IMR-90 (cell line): ENCODE data around the gene RNF145. TPM values are rescaled to one million over a fixed set of nuclear protein-coding genes. Genes with fewer than 3 reads are reported as not detected.

Source experiments
- ATAC-seq: fragments of 200-7000 bp; cut with Tn5 transposase; 2 replicates; pipeline ENCODE4 v1.9.1; 2020; ENCODE audit warnings: low read depth, mild to moderate bottlenecking, moderate library complexity
- BruUV-seq: library from RNA; stranded (reverse); fragments of 400-500 nt; replicated peaks from 2 replicates; lab custom pipeline; 2021; lab: Mats Ljungman, UMichigan
- CTCF ChIA-PET: fragments of 300-600 bp; formaldehyde crosslinking; extraction: SDS; loops from one replicate; lab custom pipeline; 2021; ENCODE audit warnings: antibody characterized with exemption; lab: Yijun Ruan, JAX
- POLR2A ChIA-PET: fragments of 300-600 bp; sonication (Branson Sonifier 250); formaldehyde crosslinking; loops from one replicate; lab custom pipeline; 2022; ENCODE audit warnings: antibody characterized with exemption; ENCODE audit not compliant: unreplicated experiment; lab: Charles Lee
- DNase-seq: peaks from one replicate; pipeline ENCODE4 v3.0.0; 2013
- H2AFZ ChIP-seq: replicated peaks from 2 replicates; pipeline ENCODE3; 2013; ENCODE audit warnings: low read length, mild to moderate bottlenecking; ENCODE audit not compliant: poor library complexity
- H2AK5ac ChIP-seq: 2 replicates; pipeline ENCODE4 v1.6.1; 2013; ENCODE audit warnings: low read depth, low read length, inconsistent platforms
- H2AK9ac ChIP-seq: replicated peaks from 2 replicates; pipeline ENCODE3; 2013; ENCODE audit warnings: mild to moderate bottlenecking, low read depth, low read length, moderate library complexity; ENCODE audit not compliant: poor library complexity
- H2BK120ac ChIP-seq: 2 replicates; pipeline ENCODE4 v1.6.1; 2013; ENCODE audit warnings: low read depth, low read length, inconsistent platforms
- H2BK15ac ChIP-seq: 3 replicates; pipeline ENCODE4 v1.6.1; 2013; ENCODE audit warnings: low read depth, low read length, inconsistent platforms
- H2BK20ac ChIP-seq: 2 replicates; pipeline ENCODE4 v1.6.1; 2013; ENCODE audit warnings: low read depth, mild to moderate bottlenecking, inconsistent platforms, low read length, moderate library complexity
- H2BK5ac ChIP-seq: 2 replicates; pipeline ENCODE4 v1.6.1; 2013; ENCODE audit warnings: mild to moderate bottlenecking, low read depth, low read length, inconsistent platforms; ENCODE audit not compliant: poor library complexity, severe bottlenecking
- H3K14ac ChIP-seq: replicated peaks from 2 replicates; pipeline ENCODE4 v1.6.1; 2013; ENCODE audit warnings: low read depth, low read length, inconsistent platforms
- H3K18ac ChIP-seq: 2 replicates; pipeline ENCODE4 v1.6.1; 2013; ENCODE audit warnings: low read depth, low read length, control low read depth
- H3K23ac ChIP-seq: 2 replicates; pipeline ENCODE4 v1.6.1; 2013; ENCODE audit warnings: low read depth, low read length, inconsistent platforms
- H3K27ac ChIP-seq: 2 replicates; pipeline ENCODE4 v1.5.1; 2013; ENCODE audit warnings: mild to moderate bottlenecking, control low read depth, low read length; ENCODE audit not compliant: insufficient read depth
- H3K27me3 ChIP-seq: 2 replicates; pipeline ENCODE4 v1.6.1; 2013; ENCODE audit warnings: low read length; ENCODE audit not compliant: control insufficient read depth, insufficient read depth
- H3K36me3 ChIP-seq: 2 replicates; pipeline ENCODE4 v1.6.1; 2013; ENCODE audit warnings: low read length, mixed read lengths; ENCODE audit not compliant: control insufficient read depth, insufficient read depth
- H3K4ac ChIP-seq: 2 replicates; pipeline ENCODE4 v1.6.1; 2013; ENCODE audit warnings: low read depth, low read length, inconsistent platforms
- H3K4me1 ChIP-seq: 2 replicates; pipeline ENCODE4 v1.6.1; 2013; ENCODE audit warnings: low read length, mixed read lengths; ENCODE audit not compliant: control insufficient read depth, insufficient read depth
- H3K4me2 ChIP-seq: 2 replicates; pipeline ENCODE4 v1.6.1; 2013; ENCODE audit warnings: low read depth, mild to moderate bottlenecking, control low read depth, low read length, moderate library complexity
- H3K4me3 ChIP-seq: 2 replicates; pipeline ENCODE4 v1.5.1; 2013; ENCODE audit warnings: low read depth, mild to moderate bottlenecking, control low read depth, low read length, moderate library complexity; ENCODE audit not compliant: insufficient read depth
- H3K56ac ChIP-seq: 2 replicates; pipeline ENCODE4 v1.6.1; 2013; ENCODE audit warnings: low read length, inconsistent platforms; ENCODE audit not compliant: insufficient read depth; ENCODE audit errors: extremely low read depth
- H3K79me1 ChIP-seq, 2 experiments: 2 replicates each; pipeline ENCODE4 v1.6.1; 2013; ENCODE audit warnings: low read length in 2 of 2, inconsistent platforms in 1 of 2, low read depth in 1 of 2
- H3K9ac ChIP-seq: 2 replicates; pipeline ENCODE4 v1.6.1; 2013; ENCODE audit warnings: low read depth, low read length, control low read depth
- H3K9me1 ChIP-seq: 2 replicates; pipeline ENCODE4 v1.6.1; 2013; ENCODE audit warnings: low read length, inconsistent platforms; ENCODE audit not compliant: insufficient read depth
- H3K9me3 ChIP-seq: 2 replicates; pipeline ENCODE4 v1.6.1; 2013; ENCODE audit warnings: low read length; ENCODE audit not compliant: control insufficient read depth, insufficient read depth
- H4K20me1 ChIP-seq: 2 replicates; pipeline ENCODE4 v1.6.1; 2013; ENCODE audit warnings: low read length, inconsistent platforms; ENCODE audit not compliant: insufficient read depth
- H4K5ac ChIP-seq: 2 replicates; pipeline ENCODE4 v1.6.1; 2013; ENCODE audit warnings: mild to moderate bottlenecking, low read depth, low read length, control low read depth
- H4K8ac ChIP-seq, 2 experiments: 2 replicates each; pipeline ENCODE4 v1.6.1; 2013; ENCODE audit warnings: low read depth in 2 of 2, low read length in 2 of 2, control low read depth in 1 of 2, inconsistent platforms in 1 of 2
- H4K91ac ChIP-seq: 2 replicates; pipeline ENCODE4 v1.6.1; 2013; ENCODE audit warnings: low read depth, low read length, inconsistent platforms; ENCODE audit not compliant: insufficient read depth
- BHLHE40 ChIP-seq: fragments of 150-350 bp; IDR thresholded peaks from 2 replicates; pipeline ENCODE4 v1.6.1; 2016; ENCODE audit warnings: mild to moderate bottlenecking, low read depth, low read length
- CEBPB ChIP-seq: IDR thresholded peaks from 2 replicates; pipeline ENCODE4 v1.6.1; 2012; ENCODE audit warnings: low read depth, low read length, improper control_type of control experiment
- CHD1 ChIP-seq: IDR thresholded peaks from 2 replicates; pipeline ENCODE4 v1.6.1; 2012; ENCODE audit warnings: low read depth, low read length, improper control_type of control experiment
- FOS ChIP-seq: fragments of 150-350 bp; IDR thresholded peaks from 2 replicates; pipeline ENCODE4 v1.6.1; 2016; ENCODE audit warnings: low read depth, low read length
- MAFK ChIP-seq: IDR thresholded peaks from 2 replicates; pipeline ENCODE4 v1.6.1; 2012; ENCODE audit warnings: low read depth, low read length, improper control_type of control experiment
- MAZ ChIP-seq: IDR thresholded peaks from 2 replicates; pipeline ENCODE4 v1.6.1; 2012; ENCODE audit warnings: low read depth, mild to moderate bottlenecking, low read length, improper control_type of control experiment, moderate library complexity, borderline replicate concordance
- MXI1 ChIP-seq: IDR thresholded peaks from 2 replicates; pipeline ENCODE4 v1.6.1; 2012; ENCODE audit warnings: low read depth, mild to moderate bottlenecking, low read length, moderate library complexity, borderline replicate concordance
- NFE2L2 ChIP-seq: fragments of 150-350 bp; IDR thresholded peaks from 2 replicates; pipeline ENCODE4 v1.6.1; 2016; ENCODE audit warnings: low read depth, mild to moderate bottlenecking, low read length
- POLR2A ChIP-seq: IDR thresholded peaks from 2 replicates; pipeline ENCODE4 v1.6.1; 2012; ENCODE audit warnings: mild to moderate bottlenecking, low read depth, low read length
- RAD21 ChIP-seq: IDR thresholded peaks from 2 replicates; pipeline ENCODE4 v1.6.1; 2012; ENCODE audit warnings: low read length, improper control_type of control experiment
- RCOR1 ChIP-seq: IDR thresholded peaks from 2 replicates; pipeline ENCODE4 v1.6.1; 2012; ENCODE audit warnings: mild to moderate bottlenecking, low read length, improper control_type of control experiment; ENCODE audit not compliant: insufficient replicate concordance
- RFX5 ChIP-seq: IDR thresholded peaks from 2 replicates; pipeline ENCODE4 v1.8.0; 2012; ENCODE audit warnings: low read depth, mild to moderate bottlenecking, low read length, moderate library complexity
- SMC3 ChIP-seq: fragments of 150-350 bp; IDR thresholded peaks from 2 replicates; pipeline ENCODE4 v1.6.1; 2016; ENCODE audit warnings: low read depth, mild to moderate bottlenecking, antibody characterized with exemption, low read length, moderate library complexity
- WGBS, 2 experiments: methylation state at CpG; one replicate each; pipeline versions ENCODE4 v1.1.5 to v1.1.7; 2013; ENCODE audit warnings: missing lambda C conversion rate in 2 of 2; ENCODE audit not compliant: insufficient read length in 1 of 2; ENCODE audit errors: extremely low coverage in 2 of 2; 5-methylcytosine and 5-hydroxymethylcytosine counted together
- dilution Hi-C: fragments of 300-500 bp; cut with HindIII; formaldehyde crosslinking; loops from one replicate; pipeline ENCODE4 v1.14.3; 2018; ENCODE audit warnings: low sequenced_read_pairs; ENCODE audit not compliant: unreplicated experiment
- in situ Hi-C: fragments of 300-500 bp; cut with MboI; formaldehyde crosslinking; loops from 3 replicates; pipeline ENCODE4 v1.14.3; 2019; ENCODE audit warnings: low sequenced_read_pairs, inconsistent platforms, mixed read lengths
- intact Hi-C: fragments of 100-400 bp; cut with micrococcal nuclease; formaldehyde crosslinking; loops from 2 replicates; pipeline ENCODE4 v1.10.0; 2022
- polyA plus RNA-seq, 3 experiments: library from polyadenylated mRNA; depleted of rRNA; stranded (reverse); fragments of >200 nt; gene quantifications; 2 replicates each; pipeline ENCODE4 v1.2.3, GENCODE V29; 2012; ENCODE audit warnings: low replicate concordance in 1 of 3
- total RNA-seq: library from RNA; depleted of rRNA; stranded (reverse); fragments of >200 nt; gene quantifications from 2 replicates; pipeline ENCODE4 v1.2.3, GENCODE V29; 2012
- TF ChIP-seq, protein P1 (sequence below): conservative IDR thresholded peaks from 2 replicates; pipeline ENCODE4 v1.5.1; 2012; ENCODE audit warnings: mild to moderate bottlenecking, low read depth, low read length, improper control_type of control experiment
- TF ChIP-seq, protein P2 (sequence below): fragments of 150-350 bp; IDR thresholded peaks from 2 replicates; pipeline ENCODE4 v1.6.1; 2017; ENCODE audit warnings: mild to moderate bottlenecking, antibody characterized with exemption, low read length, low read depth
- TF ChIP-seq, protein P3 (sequence below): fragments of 150-350 bp; IDR thresholded peaks from 2 replicates; pipeline ENCODE4 v1.6.1; 2016; ENCODE audit warnings: low read depth, mild to moderate bottlenecking, low read length, moderate library complexity, borderline replicate concordance

The RNF145 gene
- total and polyA plus RNA-seq, 2 of the 4 experiments (the other 2 are of a cell fraction), result 50.0 to 57.0 TPM

DNA sequence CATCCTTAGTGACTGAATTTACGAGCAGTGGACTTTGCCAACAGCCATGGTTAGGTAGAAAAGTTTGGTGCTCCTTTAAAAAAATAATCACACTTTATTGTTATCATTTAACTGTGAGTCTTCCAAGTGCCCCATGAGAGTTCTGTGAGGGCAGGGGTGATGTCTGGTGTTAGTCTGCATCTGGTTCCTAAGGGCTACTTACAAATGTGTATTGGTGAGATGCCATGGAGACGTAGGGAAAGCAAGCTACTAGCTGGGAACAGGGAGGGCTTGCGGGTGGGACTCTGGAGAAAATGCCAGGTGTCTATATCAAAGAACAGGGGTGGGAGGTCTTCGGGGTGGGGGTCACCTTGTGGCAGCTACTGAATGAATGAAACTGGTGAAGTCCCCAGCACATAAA lies 62.5 kb downstream of the RNF145 start:
- Histone ChIP-seq H3K27me3 (peaks cover 3% of the 10 kb centered on the region; the same call in 1 of the 2 replicates), H4K20me1 (no peaks in the 10 kb centered on the region), H4K8ac (no peak overlapping the region), H3K18ac (no peak overlapping the region), H3K9me3 (no peaks in the 10 kb centered on the region), H2AK9ac (no peak overlapping the region), H4K5ac (no peak overlapping the region), H3K9ac (no peak overlapping the region), H3K14ac (no peak overlapping the region), H3K27ac (no peak overlapping the region), H2AK5ac (no peak overlapping the region), H2BK15ac (no peak overlapping the region), H2BK120ac (no peak overlapping the region), H2BK20ac (no peak overlapping the region), H3K36me3 (no peaks in the 10 kb centered on the region), H3K79me1 (no peaks in the 10 kb centered on the region), H2BK5ac (no peak overlapping the region), H3K4ac (no peak overlapping the region), H3K4me1 (no peaks in the 10 kb centered on the region), H3K4me2 (no peak overlapping the region), H3K23ac (no peak overlapping the region), H4K91ac (no peak overlapping the region), H3K9me1 (no peaks in the 10 kb centered on the region), H3K4me3 (no peak overlapping the region), H3K56ac (no peak overlapping the region), H2AFZ (no peak overlapping the region)
- DNase-seq (no peak), ATAC-seq (no peak)
- ChIA-PET POLR2A (no interaction called here), CTCF (interaction anchor here (0.6 to 1.3 kb wide), 3 partner anchors 8 to 171 kb away, joined by 3 to 5 read pairs (median 5); no protein-coding TSS in a partner anchor)
- BruUV-seq, result no TSS peak
- TF ChIP-seq CEBPB (no peak), POLR2A (no peak), FOS (no peak), SMC3 (no peak), MXI1 (no peak), MAFK (no peak), MAZ (no peak), CHD1 (no peak), BHLHE40 (no peak), RAD21 (no peak), NFE2L2 (no peak), RCOR1 (no peak), RFX5 (no peak)
- TF ChIP-seq, protein P1, sequence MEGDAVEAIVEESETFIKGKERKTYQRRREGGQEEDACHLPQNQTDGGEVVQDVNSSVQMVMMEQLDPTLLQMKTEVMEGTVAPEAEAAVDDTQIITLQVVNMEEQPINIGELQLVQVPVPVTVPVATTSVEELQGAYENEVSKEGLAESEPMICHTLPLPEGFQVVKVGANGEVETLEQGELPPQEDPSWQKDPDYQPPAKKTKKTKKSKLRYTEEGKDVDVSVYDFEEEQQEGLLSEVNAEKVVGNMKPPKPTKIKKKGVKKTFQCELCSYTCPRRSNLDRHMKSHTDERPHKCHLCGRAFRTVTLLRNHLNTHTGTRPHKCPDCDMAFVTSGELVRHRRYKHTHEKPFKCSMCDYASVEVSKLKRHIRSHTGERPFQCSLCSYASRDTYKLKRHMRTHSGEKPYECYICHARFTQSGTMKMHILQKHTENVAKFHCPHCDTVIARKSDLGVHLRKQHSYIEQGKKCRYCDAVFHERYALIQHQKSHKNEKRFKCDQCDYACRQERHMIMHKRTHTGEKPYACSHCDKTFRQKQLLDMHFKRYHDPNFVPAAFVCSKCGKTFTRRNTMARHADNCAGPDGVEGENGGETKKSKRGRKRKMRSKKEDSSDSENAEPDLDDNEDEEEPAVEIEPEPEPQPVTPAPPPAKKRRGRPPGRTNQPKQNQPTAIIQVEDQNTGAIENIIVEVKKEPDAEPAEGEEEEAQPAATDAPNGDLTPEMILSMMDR, result no peak
- TF ChIP-seq, protein P2, sequence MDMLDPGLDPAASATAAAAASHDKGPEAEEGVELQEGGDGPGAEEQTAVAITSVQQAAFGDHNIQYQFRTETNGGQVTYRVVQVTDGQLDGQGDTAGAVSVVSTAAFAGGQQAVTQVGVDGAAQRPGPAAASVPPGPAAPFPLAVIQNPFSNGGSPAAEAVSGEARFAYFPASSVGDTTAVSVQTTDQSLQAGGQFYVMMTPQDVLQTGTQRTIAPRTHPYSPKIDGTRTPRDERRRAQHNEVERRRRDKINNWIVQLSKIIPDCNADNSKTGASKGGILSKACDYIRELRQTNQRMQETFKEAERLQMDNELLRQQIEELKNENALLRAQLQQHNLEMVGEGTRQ, result no peak
- TF ChIP-seq, protein P3, sequence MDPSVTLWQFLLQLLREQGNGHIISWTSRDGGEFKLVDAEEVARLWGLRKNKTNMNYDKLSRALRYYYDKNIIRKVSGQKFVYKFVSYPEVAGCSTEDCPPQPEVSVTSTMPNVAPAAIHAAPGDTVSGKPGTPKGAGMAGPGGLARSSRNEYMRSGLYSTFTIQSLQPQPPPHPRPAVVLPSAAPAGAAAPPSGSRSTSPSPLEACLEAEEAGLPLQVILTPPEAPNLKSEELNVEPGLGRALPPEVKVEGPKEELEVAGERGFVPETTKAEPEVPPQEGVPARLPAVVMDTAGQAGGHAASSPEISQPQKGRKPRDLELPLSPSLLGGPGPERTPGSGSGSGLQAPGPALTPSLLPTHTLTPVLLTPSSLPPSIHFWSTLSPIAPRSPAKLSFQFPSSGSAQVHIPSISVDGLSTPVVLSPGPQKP, result no peak
- intact Hi-C loops (no loop called here), in situ Hi-C loops (no loop called here), dilution Hi-C loops (loop anchor here (25.0 kb wide), 1 partner anchor 460 kb away; no protein-coding TSS in a partner anchor)
- 0% methylated on average over 1 of the region's 4 CpGs; no CpG with 5 or more reads in 1 of the 2 experiments for WGBS, 2 experiments
